IPS-18c (cell line): ENCODE measurements around the gene GRIP2.

Experiments
- H3K4me3 ChIP-seq: 2 replicates; pipeline ENCODE4 v1.7.0; 2013; ENCODE audit warnings: low read depth, mild to moderate bottlenecking, low read length, moderate library complexity; ENCODE audit not compliant: insufficient read depth
- H3K9me3 ChIP-seq: one replicate; pipeline ENCODE4 v1.6.1; 2013; ENCODE audit warnings: mild to moderate bottlenecking, low read length, moderate library complexity; ENCODE audit not compliant: control insufficient read depth, insufficient read depth

The GRIP2 gene

GRCh38 chr3:14539742-14540491 is at the start of gene GRIP2:
Gene GRIP2, minus strand, starts transcription at chr3:14540342. Its CDS starts 34 bp downstream, at chr3:14540308.
- Histone ChIP-seq H3K4me3 (no peak within 1 kb of the TSS), H3K9me3 (no peaks in the 10 kb centered on the region)

GRCh38 chr3:14588425-14589112 is 48.4 kb upstream of the GRIP2 start:
- Histone ChIP-seq H3K4me3 (no peak overlapping the region), H3K9me3 (no peaks in the 10 kb centered on the region)

DNA sequence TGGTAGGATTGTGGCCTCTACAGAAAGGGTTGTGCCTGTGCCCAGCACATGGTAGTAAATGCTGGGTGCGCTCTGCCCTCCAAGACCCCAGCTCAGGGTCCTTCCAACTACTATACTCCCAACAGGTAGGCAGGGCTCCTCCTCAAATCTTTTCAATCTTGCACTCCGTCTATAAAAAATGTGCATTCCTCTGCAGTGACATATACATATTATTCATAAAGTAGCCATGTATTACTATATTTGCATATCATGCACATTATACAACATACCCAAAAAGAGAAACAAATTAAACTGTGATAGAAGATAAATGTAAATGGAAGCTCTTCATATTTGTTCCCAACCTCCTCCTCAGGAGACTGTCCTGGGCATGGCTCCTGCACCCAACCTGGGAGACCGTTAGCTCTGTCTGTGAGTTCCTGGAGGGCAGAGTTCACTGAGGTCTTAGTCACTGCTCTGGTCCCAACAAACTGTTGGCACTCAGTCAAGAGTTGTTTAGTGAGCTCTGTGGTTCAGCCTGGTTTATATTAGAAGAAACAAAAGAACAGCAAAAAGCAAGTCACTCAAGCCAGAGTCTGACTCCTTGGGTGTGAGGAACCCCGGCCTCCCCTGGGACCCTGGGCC is 47.7 kb upstream of the GRIP2 start:
- Histone ChIP-seq H3K4me3 (no peak overlapping the region), H3K9me3 (no peaks in the 10 kb centered on the region)

DNA sequence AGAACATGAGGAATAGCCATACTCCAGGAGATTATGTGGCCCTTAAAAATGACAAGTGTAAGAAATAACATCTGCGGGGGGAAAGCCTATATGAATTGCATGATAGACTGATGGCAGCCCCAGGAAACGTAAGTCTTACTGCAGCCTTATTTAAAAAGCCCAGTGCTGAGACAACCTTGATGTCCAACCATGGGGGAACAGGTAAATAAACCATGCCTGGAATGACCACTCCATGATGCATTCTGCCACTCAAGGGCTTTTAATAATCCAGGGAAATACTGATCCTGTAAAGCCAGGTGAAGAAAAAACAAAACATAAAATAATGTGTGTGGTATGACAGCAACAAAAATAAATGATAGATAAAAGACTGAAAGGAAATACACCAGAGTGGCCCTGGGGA is 46.5 kb upstream of the GRIP2 start:
- Histone ChIP-seq H3K9me3 (no peaks in the 10 kb centered on the region), H3K4me3 (no peak overlapping the region)

GRCh38 chr3:14583548-14584091 is 43.5 kb upstream of the GRIP2 start:
- Histone ChIP-seq H3K9me3 (no peaks in the 10 kb centered on the region), H3K4me3 (no peak overlapping the region)

DNA sequence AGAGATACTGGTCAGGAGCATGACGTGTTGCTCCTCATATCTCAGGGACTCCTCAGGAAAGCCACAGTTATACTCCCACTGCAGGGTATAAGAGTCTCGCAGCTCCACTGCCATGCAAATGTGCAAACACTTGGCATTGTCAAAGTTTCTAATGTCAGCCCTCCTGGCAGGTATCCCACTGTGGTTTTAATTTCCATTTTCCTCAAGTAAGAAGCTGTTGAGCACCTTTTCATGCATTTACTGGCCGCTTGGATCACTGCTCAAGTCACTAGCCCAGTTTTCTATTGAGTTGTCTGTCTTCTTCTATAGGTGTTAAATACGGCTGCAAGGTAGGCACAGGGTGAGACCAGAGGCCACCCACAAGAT is 41.9 kb upstream of the GRIP2 start:
- H3K4me3 ChIP-seq: no peak overlapping the region

DNA sequence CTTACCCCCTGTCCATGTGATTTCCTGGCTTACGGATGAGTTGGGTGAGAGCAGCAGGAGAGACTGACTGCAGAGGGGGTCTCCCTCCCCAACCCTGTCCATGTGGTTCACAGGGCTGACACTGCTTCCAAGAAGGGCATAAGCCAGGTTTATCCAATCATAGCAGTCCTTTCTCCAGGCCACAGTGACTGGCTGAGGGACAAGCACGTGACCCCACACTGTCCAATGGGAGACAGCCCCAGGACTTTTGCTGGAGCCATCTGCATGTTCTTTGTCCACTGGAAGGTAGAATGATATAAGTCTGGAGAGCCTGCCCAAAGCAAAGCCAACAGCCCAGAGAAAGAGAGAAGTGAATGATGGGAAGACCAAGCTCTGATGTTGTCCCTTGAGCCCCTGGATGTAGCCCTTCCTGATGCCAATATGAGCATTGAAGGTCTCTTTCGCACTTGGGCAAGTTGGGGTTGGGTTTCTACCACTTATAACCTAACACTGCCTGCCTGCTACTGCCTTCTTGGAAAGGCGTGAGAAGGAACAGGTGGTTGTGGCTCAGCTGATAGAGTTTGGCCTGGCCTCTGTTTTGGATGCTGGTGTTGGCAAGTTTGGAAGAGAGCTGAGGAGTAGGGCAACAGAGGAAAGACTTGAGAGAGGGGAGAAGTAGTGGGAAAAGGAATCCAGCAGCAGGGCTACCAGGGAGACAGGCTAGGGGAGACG is 41.3 kb upstream of the GRIP2 start:
- no peak overlapping the region for H3K4me3 ChIP-seq
- H3K9me3 ChIP-seq: no peaks in the 10 kb centered on the region

More for the DNA sequence above, 41.9 kb upstream of the GRIP2 start:
- H3K9me3 ChIP-seq: no peaks in the 10 kb centered on the region

- Histone ChIP-seq H3K9me3 (no peaks in the 10 kb centered on the region), H3K4me3 (no peak overlapping the region)
These were observed 37.8 kb upstream of the GRIP2 start for GRCh38 chr3:14577897-14578296.

- H3K4me3 ChIP-seq: no peak overlapping the region
- no peaks in the 10 kb centered on the region for H3K9me3 ChIP-seq
These were observed 36.0 kb upstream of the GRIP2 start for GRCh38 chr3:14576163-14576562.

GRCh38 chr3:14574183-14574582 is 34.0 kb upstream of the GRIP2 start:
- H3K4me3 ChIP-seq: no peak overlapping the region
- H3K9me3 ChIP-seq: no peaks in the 10 kb centered on the region

GRCh38 chr3:14573706-14574105 is 33.6 kb upstream of the GRIP2 start:
- H3K9me3 ChIP-seq: no peaks in the 10 kb centered on the region
- no peak overlapping the region for H3K4me3 ChIP-seq

- Histone ChIP-seq H3K9me3 (peaks cover 2% of the 10 kb centered on the region), H3K4me3 (no peak overlapping the region)
These were observed 30.7 kb upstream of the GRIP2 start for GRCh38 chr3:14570864-14571263.

DNA sequence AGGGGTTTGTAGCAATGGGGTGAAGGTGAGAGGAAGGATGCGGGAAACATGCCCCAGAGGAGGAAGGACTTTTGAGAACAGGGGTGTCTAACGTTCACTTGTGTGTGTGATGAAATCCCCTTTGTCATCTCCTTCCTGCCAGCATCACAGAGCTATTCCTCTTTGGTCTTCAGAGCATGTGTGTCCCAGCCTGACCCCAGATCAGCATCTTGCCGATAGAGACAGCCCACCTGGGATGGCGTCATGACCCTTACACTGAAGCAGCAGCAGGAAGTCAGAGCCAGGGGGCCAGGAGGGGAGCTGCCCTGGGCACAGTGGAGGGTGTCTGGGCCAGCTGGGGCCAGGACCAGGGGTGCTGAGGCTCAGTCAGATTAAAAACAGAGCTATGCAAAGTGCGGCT is 29.9 kb upstream of the GRIP2 start:
- Histone ChIP-seq H3K9me3 (peaks cover 2% of the 10 kb centered on the region), H3K4me3 (no peak overlapping the region)

GRCh38 chr3:14569474-14570000 is 29.4 kb upstream of the GRIP2 start:
- no peak overlapping the region for H3K4me3 ChIP-seq
- H3K9me3 ChIP-seq: peaks cover 2% of the 10 kb centered on the region

- Histone ChIP-seq H3K9me3 (peaks cover 2% of the 10 kb centered on the region), H3K4me3 (no peak overlapping the region)
These were observed 28.1 kb upstream of the GRIP2 start for GRCh38 chr3:14568269-14568668.

GRCh38 chr3:14566812-14567211 is 26.7 kb upstream of the GRIP2 start:
- H3K4me3 ChIP-seq: no peak overlapping the region
- H3K9me3 ChIP-seq: peaks cover 2% of the 10 kb centered on the region

GRCh38 chr3:14565868-14566588 is 25.9 kb upstream of the GRIP2 start:
- H3K9me3 ChIP-seq: peaks cover 2% of the 10 kb centered on the region
- H3K4me3 ChIP-seq: no peak overlapping the region
